ENCODE results near the gene PITPNC1.

DNA sequence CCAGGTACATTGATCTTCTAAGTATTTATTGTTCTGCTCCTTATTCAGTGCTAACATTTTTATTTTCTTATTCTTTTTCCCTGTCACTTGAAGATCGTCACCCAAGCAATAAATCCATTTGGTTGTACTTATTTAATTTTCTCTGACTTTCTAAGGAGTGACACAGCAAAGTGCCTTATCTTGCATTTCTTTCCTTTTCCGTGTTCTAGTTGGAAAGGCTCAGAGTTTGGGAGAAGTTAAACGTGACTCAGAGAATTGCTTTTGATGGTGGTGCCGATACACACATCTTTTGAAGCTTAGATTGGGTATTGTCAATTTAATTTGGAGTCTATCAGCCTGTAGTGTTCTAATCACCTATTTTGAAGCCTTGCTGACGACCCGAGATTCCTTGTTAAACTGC, 72.0 kb downstream of the PITPNC1 start:
- TF ChIP-seq, protein P1, sequence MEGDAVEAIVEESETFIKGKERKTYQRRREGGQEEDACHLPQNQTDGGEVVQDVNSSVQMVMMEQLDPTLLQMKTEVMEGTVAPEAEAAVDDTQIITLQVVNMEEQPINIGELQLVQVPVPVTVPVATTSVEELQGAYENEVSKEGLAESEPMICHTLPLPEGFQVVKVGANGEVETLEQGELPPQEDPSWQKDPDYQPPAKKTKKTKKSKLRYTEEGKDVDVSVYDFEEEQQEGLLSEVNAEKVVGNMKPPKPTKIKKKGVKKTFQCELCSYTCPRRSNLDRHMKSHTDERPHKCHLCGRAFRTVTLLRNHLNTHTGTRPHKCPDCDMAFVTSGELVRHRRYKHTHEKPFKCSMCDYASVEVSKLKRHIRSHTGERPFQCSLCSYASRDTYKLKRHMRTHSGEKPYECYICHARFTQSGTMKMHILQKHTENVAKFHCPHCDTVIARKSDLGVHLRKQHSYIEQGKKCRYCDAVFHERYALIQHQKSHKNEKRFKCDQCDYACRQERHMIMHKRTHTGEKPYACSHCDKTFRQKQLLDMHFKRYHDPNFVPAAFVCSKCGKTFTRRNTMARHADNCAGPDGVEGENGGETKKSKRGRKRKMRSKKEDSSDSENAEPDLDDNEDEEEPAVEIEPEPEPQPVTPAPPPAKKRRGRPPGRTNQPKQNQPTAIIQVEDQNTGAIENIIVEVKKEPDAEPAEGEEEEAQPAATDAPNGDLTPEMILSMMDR (IDR thresholded peaks at IDR 0.05), result no peak
- TF ChIP-seq POLR2AphosphoS5 (IDR thresholded peaks at IDR 0.05; ENCODE audit: low read depth, low read length) (no peak), TCF7L2 (IDR thresholded peaks at IDR 0.05; ENCODE audit: low read depth, low read length) (no peak), SIN3A (IDR thresholded peaks at IDR 0.05; ENCODE audit: borderline replicate concordance, insufficient read depth, low read depth, low read length) (no peak)
- TF ChIP-seq, protein P2, sequence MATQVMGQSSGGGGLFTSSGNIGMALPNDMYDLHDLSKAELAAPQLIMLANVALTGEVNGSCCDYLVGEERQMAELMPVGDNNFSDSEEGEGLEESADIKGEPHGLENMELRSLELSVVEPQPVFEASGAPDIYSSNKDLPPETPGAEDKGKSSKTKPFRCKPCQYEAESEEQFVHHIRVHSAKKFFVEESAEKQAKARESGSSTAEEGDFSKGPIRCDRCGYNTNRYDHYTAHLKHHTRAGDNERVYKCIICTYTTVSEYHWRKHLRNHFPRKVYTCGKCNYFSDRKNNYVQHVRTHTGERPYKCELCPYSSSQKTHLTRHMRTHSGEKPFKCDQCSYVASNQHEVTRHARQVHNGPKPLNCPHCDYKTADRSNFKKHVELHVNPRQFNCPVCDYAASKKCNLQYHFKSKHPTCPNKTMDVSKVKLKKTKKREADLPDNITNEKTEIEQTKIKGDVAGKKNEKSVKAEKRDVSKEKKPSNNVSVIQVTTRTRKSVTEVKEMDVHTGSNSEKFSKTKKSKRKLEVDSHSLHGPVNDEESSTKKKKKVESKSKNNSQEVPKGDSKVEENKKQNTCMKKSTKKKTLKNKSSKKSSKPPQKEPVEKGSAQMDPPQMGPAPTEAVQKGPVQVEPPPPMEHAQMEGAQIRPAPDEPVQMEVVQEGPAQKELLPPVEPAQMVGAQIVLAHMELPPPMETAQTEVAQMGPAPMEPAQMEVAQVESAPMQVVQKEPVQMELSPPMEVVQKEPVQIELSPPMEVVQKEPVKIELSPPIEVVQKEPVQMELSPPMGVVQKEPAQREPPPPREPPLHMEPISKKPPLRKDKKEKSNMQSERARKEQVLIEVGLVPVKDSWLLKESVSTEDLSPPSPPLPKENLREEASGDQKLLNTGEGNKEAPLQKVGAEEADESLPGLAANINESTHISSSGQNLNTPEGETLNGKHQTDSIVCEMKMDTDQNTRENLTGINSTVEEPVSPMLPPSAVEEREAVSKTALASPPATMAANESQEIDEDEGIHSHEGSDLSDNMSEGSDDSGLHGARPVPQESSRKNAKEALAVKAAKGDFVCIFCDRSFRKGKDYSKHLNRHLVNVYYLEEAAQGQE (IDR thresholded peaks at IDR 0.05; ENCODE audit: insufficient read depth in 1 of 2, low read depth in 2 of 2, low read length in 1 of 2), result no peak

Data from Panc1 (cell line).